ENCODE results near the gene QSOX1. TPM values are rescaled to one million over a fixed set of nuclear protein-coding genes. Genes with fewer than 3 reads are reported as not detected.

Gene QSOX1
- total RNA-seq, 1 donor from 2014 or later, result 221 TPM

DNA sequence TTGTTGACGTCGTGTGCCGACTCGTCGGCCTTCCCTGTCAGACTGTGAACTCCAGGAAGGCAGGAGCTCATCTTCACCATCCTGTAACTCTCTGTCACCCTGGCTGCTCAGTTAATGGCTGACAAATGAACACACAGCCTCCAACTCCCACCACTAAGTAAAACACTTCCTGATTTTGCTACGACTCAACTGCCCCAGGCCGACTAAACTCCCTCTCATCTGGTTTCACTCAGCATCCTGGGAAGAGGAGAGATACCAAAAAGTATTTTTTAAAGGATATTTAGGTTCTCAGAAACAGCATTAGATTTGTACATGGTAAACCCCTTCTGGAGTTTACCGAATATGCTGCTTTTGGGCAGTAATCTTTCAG, 57.2 kb downstream of the QSOX1 start:
- Mint-ChIP-seq H3K27ac (no peak overlapping the region), H3K36me3 (ENCODE audit: insufficient read depth) (no peaks in the 10 kb centered on the region), H3K4me1 (ENCODE audit: low read depth) (no peaks in the 10 kb centered on the region), H3K4me3 (ENCODE audit: low read depth) (no peak overlapping the region), H3K27me3 (peaks cover 25% of the 10 kb centered on the region), H3K9me3 (ENCODE audit: low read depth) (no peaks in the 10 kb centered on the region)
- no peak for DNase-seq (ENCODE audit: low spot score, unreplicated experiment)
- TF ChIP-seq, protein P1, sequence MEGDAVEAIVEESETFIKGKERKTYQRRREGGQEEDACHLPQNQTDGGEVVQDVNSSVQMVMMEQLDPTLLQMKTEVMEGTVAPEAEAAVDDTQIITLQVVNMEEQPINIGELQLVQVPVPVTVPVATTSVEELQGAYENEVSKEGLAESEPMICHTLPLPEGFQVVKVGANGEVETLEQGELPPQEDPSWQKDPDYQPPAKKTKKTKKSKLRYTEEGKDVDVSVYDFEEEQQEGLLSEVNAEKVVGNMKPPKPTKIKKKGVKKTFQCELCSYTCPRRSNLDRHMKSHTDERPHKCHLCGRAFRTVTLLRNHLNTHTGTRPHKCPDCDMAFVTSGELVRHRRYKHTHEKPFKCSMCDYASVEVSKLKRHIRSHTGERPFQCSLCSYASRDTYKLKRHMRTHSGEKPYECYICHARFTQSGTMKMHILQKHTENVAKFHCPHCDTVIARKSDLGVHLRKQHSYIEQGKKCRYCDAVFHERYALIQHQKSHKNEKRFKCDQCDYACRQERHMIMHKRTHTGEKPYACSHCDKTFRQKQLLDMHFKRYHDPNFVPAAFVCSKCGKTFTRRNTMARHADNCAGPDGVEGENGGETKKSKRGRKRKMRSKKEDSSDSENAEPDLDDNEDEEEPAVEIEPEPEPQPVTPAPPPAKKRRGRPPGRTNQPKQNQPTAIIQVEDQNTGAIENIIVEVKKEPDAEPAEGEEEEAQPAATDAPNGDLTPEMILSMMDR (IDR thresholded peaks at IDR 0.05; ENCODE audit: unreplicated experiment), result no peak

DNA sequence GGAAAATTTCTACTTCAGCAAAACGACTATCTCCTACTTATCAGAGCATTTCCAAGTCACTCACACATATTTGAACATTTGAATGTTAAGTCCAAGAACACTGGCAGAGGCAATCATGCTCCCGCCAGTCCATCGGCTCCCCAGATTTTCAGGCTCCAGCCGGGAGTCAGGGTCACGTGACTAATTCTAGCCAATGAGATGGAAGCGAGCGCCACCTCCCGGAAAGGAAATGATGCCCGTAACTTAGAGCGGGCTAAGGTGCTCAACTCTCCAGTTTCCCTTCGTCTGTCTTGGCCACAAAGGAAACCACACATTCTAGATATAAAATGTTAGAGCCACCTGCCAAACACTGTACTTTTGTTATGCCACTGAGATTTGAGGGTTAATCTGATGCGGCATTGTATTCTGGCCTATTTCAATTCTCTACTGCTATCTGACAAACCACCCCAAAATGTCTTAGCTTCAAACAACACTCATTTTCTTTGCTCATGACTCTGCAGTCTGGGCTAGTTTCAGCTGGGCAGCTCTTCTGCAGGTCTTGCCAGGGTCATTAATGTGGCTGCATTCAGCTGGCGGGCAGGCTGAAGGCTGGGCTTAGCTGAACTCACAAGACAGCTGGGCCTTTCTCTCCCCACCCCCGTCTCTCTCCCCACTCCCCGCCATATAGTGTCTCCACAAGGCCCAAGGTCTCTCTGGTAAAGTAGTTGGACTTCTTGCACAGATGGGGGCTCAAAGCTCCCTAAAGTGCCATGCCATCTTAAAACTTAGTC, 58.9 kb downstream of the QSOX1 start:
- Mint-ChIP-seq H3K27ac (no peak overlapping the region), H3K27me3 (peaks cover 21% of the 10 kb centered on the region), H3K36me3 (ENCODE audit: insufficient read depth) (no peaks in the 10 kb centered on the region), H3K9me3 (ENCODE audit: low read depth) (no peaks in the 10 kb centered on the region), H3K4me3 (ENCODE audit: low read depth) (no peak overlapping the region), H3K4me1 (ENCODE audit: low read depth) (no peaks in the 10 kb centered on the region)
- TF ChIP-seq, protein P1 (IDR thresholded peaks at IDR 0.05; ENCODE audit: unreplicated experiment), result no peak
- DNase-seq (ENCODE audit: low spot score, unreplicated experiment), result no peak

DNA sequence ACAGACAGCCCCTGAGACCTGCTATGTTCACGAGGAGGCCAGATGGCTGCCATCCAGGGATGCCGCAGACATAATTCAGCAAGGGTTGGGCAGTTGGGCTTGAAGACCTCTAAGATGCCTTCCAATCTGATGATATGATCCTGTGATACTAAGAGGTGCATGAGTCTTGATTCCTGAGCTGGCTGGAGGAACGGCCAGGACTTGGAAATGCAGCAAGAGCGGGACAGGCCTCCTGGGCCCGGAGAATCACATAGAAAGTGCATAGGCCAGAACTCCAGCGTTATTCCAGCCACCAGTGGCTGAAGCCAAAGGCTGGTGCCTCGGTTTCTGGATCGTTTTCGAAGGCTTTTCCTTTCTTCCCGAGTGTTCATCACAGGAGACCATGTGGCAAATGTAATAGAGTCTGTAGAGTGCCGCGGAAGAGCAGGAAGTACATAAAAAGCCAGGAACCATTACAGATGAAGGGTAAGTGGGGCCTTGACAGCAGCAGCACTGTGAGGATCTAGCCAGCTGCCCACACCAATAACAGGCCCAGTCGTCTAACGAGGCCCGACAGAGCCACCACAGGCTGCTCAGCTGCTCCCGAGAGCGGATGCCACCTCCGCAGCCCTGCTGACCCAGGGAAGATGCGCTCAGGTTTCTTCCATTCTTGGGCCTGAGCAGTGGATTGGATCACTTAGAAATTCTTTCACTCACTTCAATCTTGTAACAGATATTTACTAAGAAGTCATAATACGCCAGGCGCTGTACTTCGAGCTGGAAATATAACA, 61.4 kb downstream of the QSOX1 start:
- DNase-seq (ENCODE audit: low spot score, unreplicated experiment), result no peak
- TF ChIP-seq, protein P1 (IDR thresholded peaks at IDR 0.05; ENCODE audit: unreplicated experiment), result no peak
- no peaks in the 10 kb centered on the region for H3K36me3 Mint-ChIP-seq (ENCODE audit: insufficient read depth)
- no peaks in the 10 kb centered on the region for H3K4me1 Mint-ChIP-seq (ENCODE audit: low read depth)
- no peaks in the 10 kb centered on the region for H3K9me3 Mint-ChIP-seq (ENCODE audit: low read depth)
- no peak overlapping the region for H3K27ac Mint-ChIP-seq
- peaks cover 29% of the 10 kb centered on the region for H3K27me3 Mint-ChIP-seq
- H3K4me3 Mint-ChIP-seq (ENCODE audit: low read depth), result no peak overlapping the region

DNA sequence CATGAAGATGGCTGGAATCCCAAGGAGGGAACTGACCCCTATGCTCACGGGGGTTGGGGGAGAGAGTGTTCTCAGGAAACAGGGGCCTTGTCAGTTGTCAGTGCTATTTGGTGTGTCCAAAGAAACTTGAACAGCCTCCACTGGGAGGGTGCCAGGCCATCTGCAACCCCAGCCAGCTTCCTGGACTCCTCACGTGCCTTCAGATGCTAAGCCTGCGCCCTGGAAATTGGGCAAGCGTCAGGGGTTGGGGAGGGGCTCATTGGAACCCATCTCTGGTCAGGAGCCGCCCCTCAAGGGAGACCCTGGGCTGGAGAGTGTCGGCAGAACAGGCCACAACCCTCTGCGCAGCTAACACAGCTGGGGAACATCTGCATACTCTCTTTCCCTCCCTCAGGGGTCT, 62.3 kb downstream of the QSOX1 start:
- Mint-ChIP-seq H3K27me3 (peaks cover 30% of the 10 kb centered on the region), H3K4me1 (ENCODE audit: low read depth) (no peaks in the 10 kb centered on the region)

More for the DNA sequence above, 62.3 kb downstream of the QSOX1 start:
- TF ChIP-seq, protein P1 (IDR thresholded peaks at IDR 0.05; ENCODE audit: unreplicated experiment), result no peak
- no peak overlapping the region for H3K4me3 Mint-ChIP-seq (ENCODE audit: low read depth)
- no peak overlapping the region for H3K27ac Mint-ChIP-seq
- H3K9me3 Mint-ChIP-seq (ENCODE audit: low read depth), result no peaks in the 10 kb centered on the region
- no peak for DNase-seq (ENCODE audit: low spot score, unreplicated experiment)
- no peaks in the 10 kb centered on the region for H3K36me3 Mint-ChIP-seq (ENCODE audit: insufficient read depth)
